AG09319 (cell line): ENCODE data around the gene GRID1.

ENCODE experiments used
- DNase-seq: peaks from one replicate; pipeline ENCODE4 v3.0.0-alpha.2; 2010; ENCODE audit warnings: low read depth; ENCODE audit errors: extremely low read depth
- TF ChIP-seq, protein P1 (sequence below): IDR thresholded peaks from 2 replicates; pipeline ENCODE4 v1.5.1; 2011; ENCODE audit warnings: low read depth, mild to moderate bottlenecking, inconsistent platforms, low read length, moderate library complexity

GRID1 gene

GRCh38 chr10:86219271-86219670 lies 147.3 kb downstream of the GRID1 start:
- DNase-seq = no peak

DNA sequence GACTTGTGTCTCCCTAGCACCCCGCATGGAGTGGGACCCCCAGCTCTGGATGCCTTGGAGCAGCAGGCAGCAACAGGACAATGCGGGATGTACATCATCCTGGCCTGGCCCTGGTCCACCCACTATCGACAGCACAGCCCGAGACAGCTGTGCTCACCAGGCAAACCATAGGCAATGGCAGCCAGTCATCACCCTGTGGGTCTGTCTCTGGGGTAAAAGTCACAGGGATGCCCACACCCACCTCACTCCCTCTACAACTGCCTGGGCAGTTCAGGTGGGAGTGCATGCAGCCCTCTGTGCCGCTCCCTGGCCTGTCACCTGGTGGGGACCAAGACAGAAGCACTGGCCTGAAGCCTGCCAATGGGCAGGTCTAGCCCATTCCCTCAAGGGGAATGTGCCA lies 147.8 kb downstream of the GRID1 start:
- no peak for DNase-seq
- TF ChIP-seq, protein P1, sequence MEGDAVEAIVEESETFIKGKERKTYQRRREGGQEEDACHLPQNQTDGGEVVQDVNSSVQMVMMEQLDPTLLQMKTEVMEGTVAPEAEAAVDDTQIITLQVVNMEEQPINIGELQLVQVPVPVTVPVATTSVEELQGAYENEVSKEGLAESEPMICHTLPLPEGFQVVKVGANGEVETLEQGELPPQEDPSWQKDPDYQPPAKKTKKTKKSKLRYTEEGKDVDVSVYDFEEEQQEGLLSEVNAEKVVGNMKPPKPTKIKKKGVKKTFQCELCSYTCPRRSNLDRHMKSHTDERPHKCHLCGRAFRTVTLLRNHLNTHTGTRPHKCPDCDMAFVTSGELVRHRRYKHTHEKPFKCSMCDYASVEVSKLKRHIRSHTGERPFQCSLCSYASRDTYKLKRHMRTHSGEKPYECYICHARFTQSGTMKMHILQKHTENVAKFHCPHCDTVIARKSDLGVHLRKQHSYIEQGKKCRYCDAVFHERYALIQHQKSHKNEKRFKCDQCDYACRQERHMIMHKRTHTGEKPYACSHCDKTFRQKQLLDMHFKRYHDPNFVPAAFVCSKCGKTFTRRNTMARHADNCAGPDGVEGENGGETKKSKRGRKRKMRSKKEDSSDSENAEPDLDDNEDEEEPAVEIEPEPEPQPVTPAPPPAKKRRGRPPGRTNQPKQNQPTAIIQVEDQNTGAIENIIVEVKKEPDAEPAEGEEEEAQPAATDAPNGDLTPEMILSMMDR = no peak

More at GRCh38 chr10:86219271-86219670, 147.3 kb downstream of the GRID1 start:
- TF ChIP-seq, protein P1 = no peak

DNA sequence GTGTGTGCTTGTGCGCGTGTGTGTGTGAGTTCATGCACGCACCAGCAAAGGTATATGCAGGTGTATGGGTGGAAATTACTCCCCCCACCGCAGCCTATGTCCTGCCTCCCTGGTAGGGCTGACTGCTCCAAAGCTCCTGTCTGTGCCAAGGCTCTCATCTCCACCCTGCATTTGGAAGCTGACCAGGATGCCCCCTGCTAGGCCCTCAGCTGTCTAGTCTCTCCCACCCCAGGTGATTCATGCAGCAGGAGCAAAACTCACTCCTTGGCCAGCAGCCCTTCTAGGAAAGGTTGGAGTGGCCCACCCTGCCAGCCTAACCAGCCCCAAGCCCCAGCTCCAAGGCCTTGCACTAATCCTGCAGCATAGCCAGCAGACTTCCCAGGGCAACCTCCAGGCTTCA lies 148.4 kb downstream of the GRID1 start:
- TF ChIP-seq, protein P1 = no peak
- no peak for DNase-seq

- DNase-seq = no peak
- TF ChIP-seq, protein P1 = no peak
Measured at GRCh38 chr10:86217371-86218080, 149.1 kb downstream of the GRID1 start.

- TF ChIP-seq, protein P1 = no peak
- no peak for DNase-seq
Measured at GRCh38 chr10:86216886-86217285, 149.7 kb downstream of the GRID1 start.

GRCh38 chr10:86215712-86216111 lies 150.9 kb downstream of the GRID1 start:
- DNase-seq = no peak
- TF ChIP-seq, protein P1 = no peak

GRCh38 chr10:86215046-86215445 lies 151.5 kb downstream of the GRID1 start:
- TF ChIP-seq, protein P1 = no peak

More at GRCh38 chr10:86215046-86215445, 151.5 kb downstream of the GRID1 start:
- no peak for DNase-seq
